Esophagus muscularis mucosa (tissue), 4 donors: ENCODE results near the gene ABHD17C. TPM values are rescaled to one million over a fixed set of nuclear protein-coding genes. Genes with fewer than 3 reads are reported as not detected.

Experiments
- DNase-seq: peaks from one replicate; pipeline ENCODE4 v3.0.0-alpha.2; 2017; ENCODE audit errors: extremely low spot score
- H3K27ac ChIP-seq, 4 donors: fragments of 200-600 bp; sonication (generic); replicated peaks in 1 of 4; 1 replicate in 3 of 4; 2 replicates in 1 of 4; pipeline ENCODE4 v1.5.1; 2016 to 2019; ENCODE audit warnings: mild to moderate bottlenecking in 1 of 4
- H3K27me3 ChIP-seq, 4 donors: fragments of 200-600 bp; sonication (generic); one replicate each; pipeline versions ENCODE4 v1.5.1 to v1.6.0; 2016 to 2019
- H3K36me3 ChIP-seq, 4 donors: fragments of 200-600 bp; sonication (generic); one replicate each; pipeline ENCODE4 v1.5.1; 2016 to 2019
- H3K4me1 ChIP-seq, 4 donors: fragments of 200-600 bp; sonication (generic); one replicate each; pipeline ENCODE4 v1.5.1; 2016 to 2019
- H3K4me3 ChIP-seq, 4 donors: fragments of 200-600 bp; sonication (generic); 1 replicate in 2 of 4; 2 replicates in 2 of 4; pipeline ENCODE4 v1.5.1; 2016 to 2019; ENCODE audit warnings: mild to moderate bottlenecking in 4 of 4, moderate library complexity in 1 of 4
- H3K9me3 ChIP-seq, 4 donors: fragments of 200-600 bp; sonication (generic); 1 replicate in 3 of 4; 2 replicates in 1 of 4; pipeline ENCODE4 v1.5.1; 2016 to 2019
- CTCF ChIP-seq, 3 experiments: fragments of 200-600 bp in 2 of 3; fragments of 450-650 bp in 1 of 3; sonication (generic) in 2 of 3; IDR thresholded peaks; one replicate each; pipeline ENCODE4 v1.5.1; 2017 to 2019; ENCODE audit warnings: antibody characterized with exemption in 3 of 3, mild to moderate bottlenecking in 2 of 3, moderate library complexity in 1 of 3
- EP300 ChIP-seq: sonication (generic); formaldehyde crosslinking; IDR thresholded peaks from one replicate; pipeline ENCODE4 v1.6.1; 2017; ENCODE audit warnings: antibody characterized with exemption
- POLR2A ChIP-seq: fragments of 450-650 bp; IDR thresholded peaks from one replicate; pipeline ENCODE4 v1.6.1; 2017; ENCODE audit warnings: antibody characterized with exemption, moderate library complexity, mild to moderate bottlenecking, low read depth
- POLR2AphosphoS5 ChIP-seq, 2 donors: sonication (generic); formaldehyde crosslinking; IDR thresholded peaks; one replicate each; pipeline ENCODE4 v1.6.1; 2017; ENCODE audit warnings: antibody characterized with exemption in 2 of 2
- WGBS: methylation state at CpG from one replicate; pipeline ENCODE4 v1.1.5; 2018; 5-methylcytosine and 5-hydroxymethylcytosine counted together
- intact Hi-C: fragments of 100-400 bp; cut with DNase I; formaldehyde crosslinking; loops from one replicate; pipeline ENCODE4 v1.15.1; 2023
- total RNA-seq, 4 donors: library from RNA; depleted of rRNA; stranded (reverse); fragments of >200 nt; gene quantifications; one replicate each; pipeline versions ENCODE4 v1.1.0 to v1.2.1, GENCODE V29; 2016

Gene ABHD17C
- total RNA-seq, 4 donors from 2014 or later = 1.5 to 7.1 (median 3.5) TPM

- TF ChIP-seq POLR2AphosphoS5 (IDR thresholded peaks at IDR 0.05) (no peak), CTCF (IDR thresholded peaks at IDR 0.05) (peak; percentile 79 to 95 (median 87)), POLR2A (no peak)
- no peaks in the 10 kb centered on the region for H3K9me3 ChIP-seq
- WGBS = 0% methylated on average over 6 of the region's 75 CpGs
- no peaks in the 10 kb centered on the region for H3K36me3 ChIP-seq
- no peak within 1 kb of the TSS for H3K27ac ChIP-seq
- intact Hi-C loops = loop anchor here (2.0 kb wide), 1 partner anchor 212 kb away; no protein-coding TSS in a partner anchor
- no peak for DNase-seq
- H3K27me3 ChIP-seq = peaks cover 0 to 41% (median 18%) of the 10 kb centered on the region in 4 donors
- H3K4me3 ChIP-seq = peak within 1 kb of the TSS; percentile 55 to 68 (median 62)
- H3K4me1 ChIP-seq = peaks cover 27 to 38% (median 32%) of the 10 kb centered on the region in 4 donors
Observed at GRCh38 chr15:80778964-80779657, 84.0 kb downstream of the ABHD17C start, which contains the start of gene CEMIP. Gene CEMIP (plus strand): TSS chr15:80779370. CDS start chr15:80873880, 94,510 bp downstream.

GRCh38 chr15:80779658-80780415 lies 84.7 kb downstream of the ABHD17C start:
- H3K9me3 ChIP-seq = no peaks in the 10 kb centered on the region
- no peak for DNase-seq
- TF ChIP-seq POLR2A (no peak), CTCF (IDR thresholded peaks at IDR 0.05) (no peak), EP300 (no peak), POLR2AphosphoS5 (IDR thresholded peaks at IDR 0.05) (no peak)
- 3% methylated on average over 14 of the region's 45 CpGs for WGBS
- peaks cover 0 to 41% (median 18%) of the 10 kb centered on the region in 4 donors for H3K27me3 ChIP-seq
- no peaks in the 10 kb centered on the region for H3K36me3 ChIP-seq
- peaks cover 27 to 38% (median 32%) of the 10 kb centered on the region in 4 donors for H3K4me1 ChIP-seq
- peak overlapping the region; percentile 55 to 68 (median 62) for H3K4me3 ChIP-seq
- intact Hi-C loops = loop anchor here (2.0 kb wide), 1 partner anchor 213 kb away; no protein-coding TSS in a partner anchor
- no peak overlapping the region for H3K27ac ChIP-seq

GRCh38 chr15:80780416-80781221 lies 85.5 kb downstream of the ABHD17C start:
- H3K4me1 ChIP-seq = peaks cover 27 to 38% (median 32%) of the 10 kb centered on the region in 4 donors
- intact Hi-C loops = no loop called here
- H3K4me3 ChIP-seq = peak overlapping the region; percentile 55 to 68 (median 62)
- no peaks in the 10 kb centered on the region for H3K9me3 ChIP-seq
- no peaks in the 10 kb centered on the region for H3K36me3 ChIP-seq
- 5% methylated on average over 30 of the region's 40 CpGs for WGBS
- TF ChIP-seq EP300 (no peak), POLR2A (no peak), CTCF (IDR thresholded peaks at IDR 0.05) (no peak), POLR2AphosphoS5 (IDR thresholded peaks at IDR 0.05) (no peak)
- no peak overlapping the region for H3K27ac ChIP-seq
- peaks cover 0 to 41% (median 18%) of the 10 kb centered on the region in 4 donors for H3K27me3 ChIP-seq
- no peak for DNase-seq

- intact Hi-C loops = no loop called here
- Histone ChIP-seq H3K9me3 (no peaks in the 10 kb centered on the region), H3K36me3 (no peaks in the 10 kb centered on the region), H3K27ac (no peak overlapping the region), H3K27me3 (peaks cover 0 to 36% (median 18%) of the 10 kb centered on the region in 4 donors), H3K4me1 (peaks cover 16 to 25% (median 24%) of the 10 kb centered on the region in 4 donors), H3K4me3 (no peak overlapping the region)
- TF ChIP-seq POLR2AphosphoS5 (IDR thresholded peaks at IDR 0.05) = no peak
- TF ChIP-seq EP300 = no peak
- DNase-seq = no peak
Observed at GRCh38 chr15:80783260-80783659, 88.2 kb downstream of the ABHD17C start.
